ENCODE results near the gene COPS7A. TPM values are rescaled to one million over a fixed set of nuclear protein-coding genes. Genes with fewer than 3 reads are reported as not detected.

The COPS7A gene
- total RNA-seq, 1 donor from 2014 or later, result 221 TPM

DNA sequence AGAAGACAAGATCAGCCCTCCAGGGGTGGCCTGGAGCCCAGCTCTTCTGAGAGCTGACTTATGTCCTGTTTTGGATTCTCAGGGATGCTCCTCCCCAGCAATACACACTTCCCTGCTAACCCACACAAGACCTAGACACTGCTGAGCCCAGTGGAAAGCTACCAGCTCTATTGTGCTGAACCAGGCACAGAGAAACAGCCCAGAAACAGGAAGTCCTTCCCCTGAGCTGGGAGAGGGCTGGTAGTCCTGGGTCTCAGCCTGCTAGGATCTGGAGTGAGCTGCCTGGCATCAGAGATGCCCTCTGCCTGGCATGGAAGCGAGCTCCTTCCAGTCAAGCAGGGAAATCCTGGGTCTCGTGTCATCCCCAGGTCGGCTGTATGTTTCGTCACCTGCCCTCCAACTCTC is 47.2 kb downstream of the COPS7A start:
- Histone ChIP-seq H3K9me3 (no peaks in the 10 kb centered on the region), H3K4me3 (no peak overlapping the region), H3K27me3 (no peaks in the 10 kb centered on the region), H3K27ac (no peak overlapping the region), H3K4me1 (peaks cover 4 to 16% of the 10 kb centered on the region in 2 donors), H3K36me3 (peaks cover 13 to 18% of the 10 kb centered on the region in 2 donors)
- DNase-seq (ENCODE audit: low spot score in 2 of 2), result no peak
- intact Hi-C loops (cut with DNase I), result no loop called here
- TF ChIP-seq CTCF (IDR thresholded peaks at IDR 0.05), result no peak

- no peak overlapping the region for H3K27ac ChIP-seq
- peaks cover 4 to 16% of the 10 kb centered on the region in 2 donors for H3K4me1 ChIP-seq
- H3K4me3 ChIP-seq, result no peak overlapping the region
- H3K9me3 ChIP-seq, result no peaks in the 10 kb centered on the region
- no peaks in the 10 kb centered on the region for H3K27me3 ChIP-seq
- intact Hi-C loops (cut with DNase I), result no loop called here
- H3K36me3 ChIP-seq, result peaks cover 13 to 18% of the 10 kb centered on the region in 2 donors
- DNase-seq (ENCODE audit: low spot score in 2 of 2), result no peak
- no peak for TF ChIP-seq CTCF (IDR thresholded peaks at IDR 0.05)
Observed at GRCh38 chr12:6771509-6772330, 47.9 kb downstream of the COPS7A start.

GRCh38 chr12:6772331-6772695 is 48.5 kb downstream of the COPS7A start, which contains the start of gene LAG3:
LAG3 (plus strand) TSS chr12:6772520; CDS start chr12:6772853, 333 bp downstream.
- H3K4me1 ChIP-seq, result peaks cover 4 to 16% of the 10 kb centered on the region in 2 donors
- H3K27ac ChIP-seq, result no peak within 1 kb of the TSS
- TF ChIP-seq CTCF (IDR thresholded peaks at IDR 0.05), result no peak
- H3K27me3 ChIP-seq, result no peaks in the 10 kb centered on the region
- DNase-seq (ENCODE audit: low spot score in 2 of 2), result no peak
- H3K4me3 ChIP-seq, result peak within 1 kb of the TSS in 1 of 2 donors; percentile 15
- H3K36me3 ChIP-seq, result peaks cover 13 to 18% of the 10 kb centered on the region in 2 donors
- intact Hi-C loops (cut with DNase I), result no loop called here
- no peaks in the 10 kb centered on the region for H3K9me3 ChIP-seq

DNA sequence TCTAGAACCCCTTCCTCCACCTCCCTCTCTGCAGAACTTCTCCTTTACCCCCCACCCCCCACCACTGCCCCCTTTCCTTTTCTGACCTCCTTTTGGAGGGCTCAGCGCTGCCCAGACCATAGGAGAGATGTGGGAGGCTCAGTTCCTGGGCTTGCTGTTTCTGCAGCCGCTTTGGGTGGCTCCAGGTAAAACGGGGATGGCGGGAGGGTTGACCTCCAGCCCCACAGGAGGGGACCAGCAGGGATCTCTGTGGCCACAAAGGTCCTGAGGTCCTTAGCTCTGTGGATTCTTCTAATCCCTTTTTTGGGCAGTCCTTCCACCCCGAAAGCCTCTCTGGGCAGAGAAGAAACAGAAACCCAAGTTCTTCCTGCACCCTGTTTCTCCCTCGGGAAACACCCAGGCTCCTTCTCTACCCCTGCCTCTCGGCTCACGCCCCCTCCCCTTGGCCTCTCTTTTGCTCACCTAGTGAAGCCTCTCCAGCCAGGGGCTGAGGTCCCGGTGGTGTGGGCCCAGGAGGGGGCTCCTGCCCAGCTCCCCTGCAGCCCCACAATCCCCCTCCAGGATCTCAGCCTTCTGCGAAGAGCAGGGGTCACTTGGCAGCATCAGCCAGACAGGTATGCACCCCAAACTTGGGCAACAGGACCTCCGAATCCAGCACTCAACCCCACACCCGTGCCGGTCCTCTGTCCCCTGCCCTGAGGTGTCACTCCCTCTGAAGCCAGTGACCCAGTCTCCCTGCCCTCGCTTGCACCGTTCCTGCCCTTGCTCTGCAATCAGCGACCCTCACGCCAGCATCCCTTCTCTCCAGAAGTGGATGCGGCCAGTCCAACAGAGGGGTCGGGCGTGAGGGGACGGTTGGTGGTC is 49.1 kb downstream of the COPS7A start:
- Histone ChIP-seq H3K27ac (no peak overlapping the region), H3K36me3 (peaks cover 13 to 18% of the 10 kb centered on the region in 2 donors), H3K4me3 (peak overlapping the region in 1 of 2 donors; percentile 15), H3K4me1 (peaks cover 4 to 17% of the 10 kb centered on the region in 2 donors), H3K9me3 (no peaks in the 10 kb centered on the region), H3K27me3 (no peaks in the 10 kb centered on the region)
- no peak for TF ChIP-seq CTCF (IDR thresholded peaks at IDR 0.05)
- intact Hi-C loops (cut with DNase I), result no loop called here
- no peak for DNase-seq (ENCODE audit: low spot score in 2 of 2)

GRCh38 chr12:6773590-6774351 is 49.9 kb downstream of the COPS7A start:
- no peak for TF ChIP-seq CTCF (IDR thresholded peaks at IDR 0.05)
- Histone ChIP-seq H3K9me3 (no peaks in the 10 kb centered on the region), H3K4me1 (peaks cover 5 to 16% of the 10 kb centered on the region in 2 donors), H3K4me3 (peak overlapping the region in 1 of 2 donors; percentile 15), H3K27me3 (no peaks in the 10 kb centered on the region), H3K27ac (no peak overlapping the region), H3K36me3 (peaks cover 13 to 18% of the 10 kb centered on the region in 2 donors)
- intact Hi-C loops (cut with DNase I), result no loop called here
- DNase-seq (ENCODE audit: low spot score in 2 of 2), result no peak
